ENCODE data around the gene MICU1.
"Not testable (repeated sequence)": the region's sequence is repeated elsewhere in the genome, so short reads cannot be mapped to it uniquely, and the experiment has no call there.

- TF ChIP-seq MYC (IDR thresholded peaks at IDR 0.05; ENCODE audit: insufficient read depth, insufficient read length, insufficient replicate concordance, low read length, severe bottlenecking); CTCF (IDR thresholded peaks at IDR 0.05 in 2 of 3, conservative IDR thresholded peaks at IDR 0.05 in 1 of 3; ENCODE audit: control insufficient read depth in 2 of 3, extremely low read depth in 1 of 3, insufficient read depth in 1 of 3, low read depth in 3 of 3, low read length in 3 of 3); EZH2 (IDR thresholded peaks at IDR 0.05; ENCODE audit: borderline replicate concordance, control insufficient read depth, low read depth, low read length); POLR2AphosphoS2 (IDR thresholded peaks at IDR 0.05; ENCODE audit: low read depth, low read length); SUZ12 (IDR thresholded peaks at IDR 0.05; ENCODE audit: unreplicated experiment); REST (IDR thresholded peaks at IDR 0.05; ENCODE audit: low read depth, low read length); POLR2A (IDR thresholded peaks at IDR 0.05; ENCODE audit: low read depth, low read length); ZNF384 (IDR thresholded peaks at IDR 0.05; ENCODE audit: borderline replicate concordance, low read depth, low read length); MLLT1 (IDR thresholded peaks at IDR 0.05); USF1 (IDR thresholded peaks at IDR 0.05; ENCODE audit: borderline replicate concordance, extremely low read length, insufficient read depth, low read depth, low read length); GABPA (IDR thresholded peaks at IDR 0.05; ENCODE audit: low read depth); NFYA (IDR thresholded peaks at IDR 0.05; ENCODE audit: borderline replicate concordance, low read depth, low read length); TAF1 (IDR thresholded peaks at IDR 0.05; ENCODE audit: borderline replicate concordance, low read depth, low read length); FOXM1 (IDR thresholded peaks at IDR 0.05; ENCODE audit: low read depth, low read length): not testable (repeated sequence)
These were observed 158.8 kb downstream of the MICU1 start for GRCh38 chr10:72467064-72467463.

All from GM12878 (cell line).